ENCODE data around the gene ZNF407. TPM values are rescaled to one million over a fixed set of nuclear protein-coding genes. Genes with fewer than 3 reads are reported as not detected.

Gene ZNF407
- total and polyA plus RNA-seq, 4 donors, result 1.9 to 16.5 (median 6.6) TPM

DNA sequence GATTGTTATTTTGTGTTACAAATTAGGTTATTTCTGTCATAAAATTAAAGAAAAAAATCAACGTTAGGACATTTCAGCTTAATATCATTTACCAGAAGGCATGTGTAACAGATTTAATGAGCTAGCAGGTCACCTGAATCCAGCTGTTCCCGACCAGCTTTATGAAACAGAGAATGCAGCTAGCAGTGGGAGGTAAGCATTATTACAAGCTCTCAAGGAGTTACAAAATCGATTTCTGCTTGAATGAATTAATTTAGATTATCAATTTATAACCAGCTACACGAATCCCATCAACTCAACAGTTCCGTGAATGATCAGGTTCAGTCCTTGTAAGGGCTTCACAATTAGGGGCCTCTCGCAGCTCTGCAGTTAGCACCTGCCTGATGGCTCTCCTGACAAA, 399.3 kb downstream of the ZNF407 start:
- Histone ChIP-seq H3K27me3 (ENCODE audit: control insufficient read depth in 4 of 4, insufficient read depth in 4 of 4, low read length in 3 of 4) (no peaks in the 10 kb centered on the region), H3K27ac (ENCODE audit: low read depth in 1 of 2, low read length in 2 of 2) (no peak overlapping the region), H3K4me1 (ENCODE audit: control insufficient read depth in 4 of 4, insufficient read depth in 4 of 4, low read length in 3 of 4) (no peaks in the 10 kb centered on the region), H3K9me3 (ENCODE audit: control insufficient read depth in 4 of 4, low read length in 3 of 4) (no peaks in the 10 kb centered on the region), H3K4me3 (ENCODE audit: low read depth in 1 of 3, low read length in 3 of 3) (no peak overlapping the region), H3K36me3 (ENCODE audit: control insufficient read depth in 4 of 4, insufficient read depth in 3 of 4, low read depth in 1 of 4, low read length in 3 of 4) (no peaks in the 10 kb centered on the region), H3K9ac (ENCODE audit: low read depth in 1 of 2, low read length in 2 of 2) (no peak overlapping the region)
- no peak for DNase-seq (ENCODE audit: low spot score)
- WGBS, result 94% methylated on average over 6 of the region's 6 CpGs
- TF ChIP-seq RXRA (IDR thresholded peaks at IDR 0.05) (no peak), HNF4G (IDR thresholded peaks at IDR 0.05) (no peak), EGR1 (IDR thresholded peaks at IDR 0.05; ENCODE audit: low read depth in 2 of 2) (no peak), NR2F2 (IDR thresholded peaks at IDR 0.05) (no peak), CTCF (IDR thresholded peaks at IDR 0.05; ENCODE audit: low read depth, low read length, missing input control) (no peak), HNF4A (conservative IDR thresholded peaks at IDR 0.05) (no peak), GABPA (IDR thresholded peaks at IDR 0.05 in 1 of 2, conservative IDR thresholded peaks at IDR 0.05 in 1 of 2) (no peak), FOXA2 (IDR thresholded peaks at IDR 0.05) (no peak), TAF1 (conservative IDR thresholded peaks at IDR 0.05) (no peak), SP1 (IDR thresholded peaks at IDR 0.05) (no peak), FOXA1 (IDR thresholded peaks at IDR 0.05) (no peak), REST (IDR thresholded peaks at IDR 0.05) (no peak), JUND (IDR thresholded peaks at IDR 0.05) (no peak), RAD21 (IDR thresholded peaks at IDR 0.05) (no peak), ZBTB33 (IDR thresholded peaks at IDR 0.05) (no peak), YY1 (IDR thresholded peaks at IDR 0.05) (no peak)
- TF ChIP-seq, protein P1, sequence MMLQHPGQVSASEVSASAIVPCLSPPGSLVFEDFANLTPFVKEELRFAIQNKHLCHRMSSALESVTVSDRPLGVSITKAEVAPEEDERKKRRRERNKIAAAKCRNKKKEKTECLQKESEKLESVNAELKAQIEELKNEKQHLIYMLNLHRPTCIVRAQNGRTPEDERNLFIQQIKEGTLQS (IDR thresholded peaks at IDR 0.05), result no peak
- TF ChIP-seq, protein P2, sequence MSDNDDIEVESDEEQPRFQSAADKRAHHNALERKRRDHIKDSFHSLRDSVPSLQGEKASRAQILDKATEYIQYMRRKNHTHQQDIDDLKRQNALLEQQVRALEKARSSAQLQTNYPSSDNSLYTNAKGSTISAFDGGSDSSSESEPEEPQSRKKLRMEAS (IDR thresholded peaks at IDR 0.05), result no peak
